ENCODE measurements around the gene PLK3. TPM values are rescaled to one million over a fixed set of nuclear protein-coding genes. Genes with fewer than 3 reads are reported as not detected.

Gene PLK3
- polyA plus RNA-seq, 1 experiment = 14.2 TPM

- no peak for DNase-seq (ENCODE audit: low read depth, low spot score)
- no peak for TF ChIP-seq CTCF (IDR thresholded peaks at IDR 0.05; ENCODE audit: low read depth, low read length)
- Histone ChIP-seq H3K27ac (ENCODE audit: low read depth, low read length) (no peak overlapping the region), H3K9me3 (ENCODE audit: control insufficient read depth, insufficient read depth, low read length) (no peaks in the 10 kb centered on the region), H3K4me3 (ENCODE audit: low read depth, low read length) (no peak overlapping the region), H3K27me3 (ENCODE audit: control insufficient read depth, insufficient read depth, low read length) (no peaks in the 10 kb centered on the region)
- POLR2A ChIA-PET = no interaction called here
- CTCF ChIA-PET = interaction anchor here (0.7 to 1.4 kb wide), 2 partner anchors 13 to 455 kb away, joined by 4 read pairs; no protein-coding TSS in a partner anchor
Observed at GRCh38 chr1:44848456-44849181, 48.4 kb downstream of the PLK3 start.

- POLR2A ChIA-PET = no interaction called here
- H3K4me3 ChIP-seq (ENCODE audit: low read depth, low read length) = no peak overlapping the region
- TF ChIP-seq CTCF (IDR thresholded peaks at IDR 0.05; ENCODE audit: low read depth, low read length) = no peak
- H3K27me3 ChIP-seq (ENCODE audit: control insufficient read depth, insufficient read depth, low read length) = no peaks in the 10 kb centered on the region
- no peak overlapping the region for H3K27ac ChIP-seq (ENCODE audit: low read depth, low read length)
- no peaks in the 10 kb centered on the region for H3K9me3 ChIP-seq (ENCODE audit: control insufficient read depth, insufficient read depth, low read length)
- CTCF ChIA-PET = interaction anchor here (0.8 kb wide), 1 partner anchor 12 kb away, joined by 4 read pairs; no protein-coding TSS in a partner anchor
- DNase-seq (ENCODE audit: low read depth, low spot score) = no peak
Observed at GRCh38 chr1:44849575-44850132, 49.5 kb downstream of the PLK3 start.

- POLR2A ChIA-PET = no interaction called here
- Histone ChIP-seq H3K4me3 (ENCODE audit: low read depth, low read length) (no peak overlapping the region), H3K27me3 (ENCODE audit: control insufficient read depth, insufficient read depth, low read length) (no peaks in the 10 kb centered on the region), H3K27ac (ENCODE audit: low read depth, low read length) (no peak overlapping the region), H3K9me3 (ENCODE audit: control insufficient read depth, insufficient read depth, low read length) (no peaks in the 10 kb centered on the region)
- CTCF ChIA-PET = interaction anchor here (1.0 to 1.2 kb wide), 2 partner anchors 16 to 163 kb away, joined by 3 to 5 read pairs; no protein-coding TSS in a partner anchor
- no peak for DNase-seq (ENCODE audit: low read depth, low spot score)
- TF ChIP-seq CTCF (IDR thresholded peaks at IDR 0.05; ENCODE audit: low read depth, low read length) = no peak
Observed at GRCh38 chr1:44851308-44851707, 51.1 kb downstream of the PLK3 start.

GRCh38 chr1:44853201-44853600 lies 53.0 kb downstream of the PLK3 start:
- Histone ChIP-seq H3K27me3 (ENCODE audit: control insufficient read depth, insufficient read depth, low read length) (no peaks in the 10 kb centered on the region), H3K9me3 (ENCODE audit: control insufficient read depth, insufficient read depth, low read length) (no peaks in the 10 kb centered on the region), H3K4me3 (ENCODE audit: low read depth, low read length) (no peak overlapping the region), H3K27ac (ENCODE audit: low read depth, low read length) (no peak overlapping the region)
- ChIA-PET POLR2A (no interaction called here), CTCF (interaction anchor here (1.1 kb wide), 1 partner anchor 447 kb away, joined by 3 read pairs; no protein-coding TSS in a partner anchor)
- DNase-seq (ENCODE audit: low read depth, low spot score) = no peak
- TF ChIP-seq CTCF (IDR thresholded peaks at IDR 0.05; ENCODE audit: low read depth, low read length) = no peak

GRCh38 chr1:44854970-44855369 lies 54.8 kb downstream of the PLK3 start:
- Histone ChIP-seq H3K27me3 (ENCODE audit: control insufficient read depth, insufficient read depth, low read length) (no peaks in the 10 kb centered on the region), H3K27ac (ENCODE audit: low read depth, low read length) (no peak overlapping the region), H3K9me3 (ENCODE audit: control insufficient read depth, insufficient read depth, low read length) (no peaks in the 10 kb centered on the region), H3K4me3 (ENCODE audit: low read depth, low read length) (no peak overlapping the region)
- CTCF ChIA-PET = interaction anchor here (0.7 kb wide), 1 partner anchor 12 kb away, joined by 5 read pairs; the partner anchor contains the start of gene PTCH2
- no peak for DNase-seq (ENCODE audit: low read depth, low spot score)
- no peak for TF ChIP-seq CTCF (IDR thresholded peaks at IDR 0.05; ENCODE audit: low read depth, low read length)
- POLR2A ChIA-PET = no interaction called here
